ENCODE results near the gene TRPC1. TPM values are rescaled to one million over a fixed set of nuclear protein-coding genes. Genes with fewer than 3 reads are reported as not detected.
A peak's percentile ranks its signal among the peaks of the same experiment; 100 is the strongest.
"Not testable (repeated sequence)": the region's sequence is repeated elsewhere in the genome, so short reads cannot be mapped to it uniquely, and the experiment has no call there.

The TRPC1 gene
- 1 to 10 TPM; 5.6 to 9.4 TPM for total RNA-seq

DNA sequence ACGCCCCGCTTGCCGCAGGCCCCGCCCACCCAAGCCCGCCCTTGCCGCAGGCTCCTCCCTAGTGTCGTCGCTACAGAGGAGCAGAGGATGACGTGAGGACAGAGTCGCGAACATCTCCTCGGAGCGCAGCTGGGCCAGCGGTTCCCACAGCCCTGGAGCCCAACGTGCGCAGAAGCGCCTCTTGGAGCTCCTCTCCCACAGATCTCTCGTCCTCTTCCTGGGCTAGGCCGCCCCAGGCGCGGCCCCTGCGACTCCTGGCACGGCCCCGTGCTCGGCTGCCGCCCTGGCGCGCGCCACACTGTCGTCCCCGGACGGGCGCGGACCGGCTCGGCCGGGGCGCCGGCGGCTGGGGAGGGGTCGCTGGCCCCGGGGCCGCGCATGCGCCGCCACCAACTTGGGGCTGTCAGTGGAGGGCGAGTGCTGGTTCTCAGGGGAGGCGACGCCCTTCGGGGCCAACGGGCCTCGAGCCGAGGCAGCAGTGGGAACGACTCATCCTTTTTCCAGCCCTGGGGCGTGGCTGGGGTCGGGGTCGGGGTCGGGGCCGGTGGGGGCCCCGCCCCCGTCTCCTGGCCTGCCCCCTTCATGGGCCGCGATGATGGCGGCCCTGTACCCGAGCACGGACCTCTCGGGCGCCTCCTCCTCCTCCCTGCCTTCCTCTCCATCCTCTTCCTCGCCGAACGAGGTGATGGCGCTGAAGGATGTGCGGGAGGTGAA, at the start of gene TRPC1:
Gene TRPC1, plus strand, starts transcription at position 67 of the 714 bp plus-strand sequence. Its CDS starts 526 bp downstream, at position 593.
- peak within 1 kb of the TSS; percentile 90 to 93 for H3K4me3 Mint-ChIP-seq
- H3K27me3 Mint-ChIP-seq (ENCODE audit: low read depth): peaks cover 47% of the 10 kb centered on the region
- H3K36me3 Mint-ChIP-seq (ENCODE audit: insufficient read depth in 2 of 2): peaks cover 0 to 1% of the 10 kb centered on the region in 2 donors
- DNase-seq (peak; percentile 72 to 79), ATAC-seq (replicated peaks in 1 of 2) (peak; percentile 93 to 96)
- H3K4me1 Mint-ChIP-seq (ENCODE audit: low read depth): peaks cover 7% of the 10 kb centered on the region
- peak within 1 kb of the TSS; percentile 67 for H3K27ac Mint-ChIP-seq
- H3K9me3 Mint-ChIP-seq: peaks cover 0 to 2% of the 10 kb centered on the region in 2 donors

DNA sequence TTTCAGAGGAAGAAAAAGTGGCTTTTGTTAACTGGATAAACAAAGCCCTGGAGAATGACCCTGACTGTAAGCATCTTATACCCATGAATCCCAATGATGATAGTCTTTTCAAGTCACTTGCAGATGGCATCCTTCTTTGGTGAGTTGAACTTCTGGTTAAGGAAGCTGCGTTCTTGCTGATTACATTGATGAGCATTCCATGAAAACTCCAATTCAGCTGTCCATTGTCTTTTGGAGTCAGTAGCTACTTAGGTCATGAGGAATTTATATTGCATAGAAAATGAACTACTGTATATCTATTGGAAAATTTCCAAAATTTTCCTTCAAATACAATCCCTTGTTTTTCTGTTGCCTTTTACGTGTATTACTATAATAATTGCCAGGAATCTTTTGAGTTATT, 47.7 kb upstream of the TRPC1 start:
- ATAC-seq (replicated peaks in 1 of 2) (no peak), DNase-seq (no peak)
- Mint-ChIP-seq H3K4me3 (no peak overlapping the region), H3K9me3 (no peaks in the 10 kb centered on the region), H3K4me1 (ENCODE audit: low read depth) (no peaks in the 10 kb centered on the region), H3K36me3 (ENCODE audit: insufficient read depth in 2 of 2) (no peaks in the 10 kb centered on the region), H3K27me3 (ENCODE audit: low read depth) (no peaks in the 10 kb centered on the region), H3K27ac (no peak overlapping the region)

DNA sequence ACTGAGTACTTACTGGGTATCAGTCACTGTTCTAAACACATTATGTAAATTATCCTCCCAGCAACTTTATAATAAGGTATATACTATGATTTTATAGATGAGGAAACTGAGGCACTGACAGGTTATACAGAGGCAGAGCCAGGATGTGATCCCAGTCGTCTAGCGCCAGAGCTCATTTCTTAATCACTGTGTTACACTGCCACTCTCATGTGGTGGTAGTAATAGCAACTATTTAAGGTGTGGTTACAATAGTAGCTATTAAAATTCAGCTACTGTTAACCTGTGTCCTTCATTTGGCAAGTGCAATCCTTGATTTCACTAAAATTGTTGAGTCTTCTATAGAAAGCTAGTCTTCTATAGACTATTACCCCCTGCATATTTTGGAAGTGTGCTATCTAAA, 43.1 kb upstream of the TRPC1 start:
- no peak for ATAC-seq (replicated peaks in 1 of 2)
- no peaks in the 10 kb centered on the region for H3K4me1 Mint-ChIP-seq (ENCODE audit: low read depth)

DNA sequence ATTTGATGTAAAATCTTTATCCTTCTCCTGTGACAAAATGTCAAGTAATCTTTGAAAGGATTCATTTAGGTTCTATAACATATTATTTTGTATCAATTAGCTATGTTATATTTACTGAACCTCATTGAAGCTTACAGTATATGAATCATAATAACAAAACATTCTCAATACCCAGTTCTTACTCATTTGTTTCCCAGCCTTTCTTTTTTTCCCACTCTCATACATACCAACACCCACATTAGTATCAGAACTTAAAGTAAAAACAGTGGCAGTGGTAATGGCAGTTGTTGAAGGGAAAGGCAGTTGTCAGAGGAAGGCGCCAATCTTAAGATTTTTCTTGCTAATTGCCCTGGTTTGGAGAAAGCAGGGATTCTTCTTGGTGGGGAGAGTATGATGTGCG, 33.2 kb upstream of the TRPC1 start:
- ATAC-seq (replicated peaks in 1 of 2) (no peak), DNase-seq (no peak)
- Mint-ChIP-seq H3K27me3 (ENCODE audit: low read depth) (no peaks in the 10 kb centered on the region), H3K4me3 (no peak overlapping the region), H3K4me1 (ENCODE audit: low read depth) (no peaks in the 10 kb centered on the region), H3K9me3 (no peaks in the 10 kb centered on the region), H3K36me3 (ENCODE audit: insufficient read depth in 2 of 2) (no peaks in the 10 kb centered on the region), H3K27ac (no peak overlapping the region)

More for the DNA sequence above, 43.1 kb upstream of the TRPC1 start:
- no peak overlapping the region for H3K27ac Mint-ChIP-seq
- H3K9me3 Mint-ChIP-seq: no peaks in the 10 kb centered on the region
- H3K36me3 Mint-ChIP-seq (ENCODE audit: insufficient read depth in 2 of 2): no peaks in the 10 kb centered on the region
- H3K27me3 Mint-ChIP-seq (ENCODE audit: low read depth): no peaks in the 10 kb centered on the region
- no peak for DNase-seq
- H3K4me3 Mint-ChIP-seq: no peak overlapping the region

DNA sequence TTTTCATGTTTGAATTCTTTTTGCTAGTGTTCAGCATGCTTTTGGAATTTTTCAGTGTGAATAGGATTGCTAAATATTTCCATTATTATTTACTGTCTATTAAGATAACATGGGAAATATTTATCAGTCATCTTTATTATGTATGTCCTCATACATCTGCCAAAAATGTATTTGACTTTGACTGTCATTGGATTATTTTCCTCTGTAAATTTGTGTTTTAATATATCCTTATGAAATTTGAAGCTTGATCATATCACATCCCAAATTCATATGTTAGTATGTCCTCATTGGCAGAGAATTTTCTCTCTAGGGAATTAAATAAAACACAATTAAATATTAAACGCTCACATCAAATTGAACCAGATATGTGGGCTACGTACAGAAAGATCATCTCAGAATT, 32.3 kb upstream of the TRPC1 start:
- ATAC-seq (replicated peaks in 1 of 2) (no peak), DNase-seq (no peak)
- H3K27ac Mint-ChIP-seq: no peak overlapping the region

DNA sequence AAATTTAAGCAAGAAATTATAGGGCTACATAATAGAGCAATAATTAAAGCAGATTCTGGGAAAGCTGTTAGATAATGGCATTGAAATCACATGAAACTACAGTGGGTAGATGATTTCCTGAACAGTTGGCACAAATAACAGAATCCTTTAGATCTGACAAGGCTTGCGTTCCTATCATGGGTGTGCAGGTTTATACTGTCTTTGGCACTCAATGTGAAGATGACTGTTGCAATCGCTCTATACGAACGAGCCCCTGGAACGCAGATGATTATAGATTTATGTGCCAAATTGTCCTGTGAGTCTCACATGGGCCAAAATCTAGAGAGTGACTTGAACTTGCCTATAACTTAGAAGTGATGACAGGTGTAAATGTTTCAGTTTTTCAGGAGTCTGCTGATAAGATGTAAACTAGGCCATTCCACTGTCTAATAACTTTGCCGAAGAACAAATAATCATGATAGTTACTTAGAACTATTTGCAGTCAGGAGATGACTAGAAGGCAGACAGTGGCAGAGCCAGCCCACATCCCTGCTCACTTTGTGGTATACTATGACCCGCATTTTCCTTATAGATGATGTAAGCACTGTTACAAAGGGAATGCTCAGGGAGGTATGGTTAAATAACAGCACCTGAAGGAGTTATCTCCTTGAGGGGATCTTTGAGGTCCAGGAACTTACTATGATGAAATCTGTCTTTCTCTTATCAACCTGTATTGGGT, 30.5 kb upstream of the TRPC1 start:
- Mint-ChIP-seq H3K4me1 (ENCODE audit: low read depth) (no peaks in the 10 kb centered on the region), H3K4me3 (no peak overlapping the region), H3K9me3 (no peaks in the 10 kb centered on the region), H3K27ac (no peak overlapping the region), H3K27me3 (ENCODE audit: low read depth) (no peaks in the 10 kb centered on the region), H3K36me3 (ENCODE audit: insufficient read depth in 2 of 2) (no peaks in the 10 kb centered on the region)
- ATAC-seq (replicated peaks in 1 of 2) (no peak), DNase-seq (no peak)

More for the DNA sequence above, 32.3 kb upstream of the TRPC1 start:
- no peaks in the 10 kb centered on the region for H3K27me3 Mint-ChIP-seq (ENCODE audit: low read depth)
- no peaks in the 10 kb centered on the region for H3K36me3 Mint-ChIP-seq (ENCODE audit: insufficient read depth in 2 of 2)
- H3K9me3 Mint-ChIP-seq: no peaks in the 10 kb centered on the region
- no peak overlapping the region for H3K4me3 Mint-ChIP-seq
- H3K4me1 Mint-ChIP-seq (ENCODE audit: low read depth): no peaks in the 10 kb centered on the region

DNA sequence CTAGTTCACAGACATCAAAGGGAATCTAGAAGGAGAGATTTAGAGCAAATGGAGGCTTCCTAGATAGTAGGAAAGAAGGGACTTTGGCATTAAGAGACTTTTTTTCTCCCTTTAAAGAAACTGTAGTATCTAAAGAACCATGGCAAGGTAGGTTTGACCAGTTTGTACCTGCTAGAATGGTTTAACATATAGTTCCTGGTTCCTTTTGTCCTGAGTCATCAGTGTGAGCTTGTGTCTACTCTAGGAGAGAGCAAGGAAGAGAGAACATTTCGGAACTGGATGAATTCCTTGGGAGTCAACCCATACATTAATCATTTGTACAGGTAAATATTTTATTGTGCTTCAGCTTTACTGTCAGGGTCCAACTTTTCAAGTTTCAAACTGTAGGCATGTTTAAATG, 29.6 kb upstream of the TRPC1 start:
- Mint-ChIP-seq H3K36me3 (ENCODE audit: insufficient read depth in 2 of 2) (no peaks in the 10 kb centered on the region), H3K9me3 (no peaks in the 10 kb centered on the region), H3K27ac (no peak overlapping the region), H3K27me3 (ENCODE audit: low read depth) (no peaks in the 10 kb centered on the region), H3K4me3 (no peak overlapping the region), H3K4me1 (ENCODE audit: low read depth) (no peaks in the 10 kb centered on the region)
- DNase-seq: no peak
- ATAC-seq (replicated peaks in 1 of 2): no peak

DNA sequence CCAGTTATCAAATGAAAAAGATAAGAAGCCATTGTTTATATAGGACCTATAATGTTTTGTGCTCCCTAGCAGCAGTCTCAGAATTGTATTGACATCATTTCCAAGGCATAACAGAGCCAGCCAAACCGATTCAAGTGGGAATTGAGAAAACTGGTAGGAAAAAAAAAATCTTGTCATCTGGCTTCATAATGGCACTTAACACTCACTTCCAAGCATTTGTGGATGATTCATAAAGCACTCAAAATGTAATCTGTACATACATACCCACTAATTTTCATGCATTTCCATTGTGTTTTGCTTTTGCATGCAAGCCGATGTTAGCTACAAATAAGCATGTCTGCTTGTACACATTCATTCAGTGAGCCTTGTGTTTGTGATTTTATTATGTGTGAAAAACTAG, 18.6 kb upstream of the TRPC1 start:
- no peak overlapping the region for H3K4me3 Mint-ChIP-seq
- no peak overlapping the region for H3K27ac Mint-ChIP-seq
- peaks cover 8% of the 10 kb centered on the region for H3K4me1 Mint-ChIP-seq (ENCODE audit: low read depth)

DNA sequence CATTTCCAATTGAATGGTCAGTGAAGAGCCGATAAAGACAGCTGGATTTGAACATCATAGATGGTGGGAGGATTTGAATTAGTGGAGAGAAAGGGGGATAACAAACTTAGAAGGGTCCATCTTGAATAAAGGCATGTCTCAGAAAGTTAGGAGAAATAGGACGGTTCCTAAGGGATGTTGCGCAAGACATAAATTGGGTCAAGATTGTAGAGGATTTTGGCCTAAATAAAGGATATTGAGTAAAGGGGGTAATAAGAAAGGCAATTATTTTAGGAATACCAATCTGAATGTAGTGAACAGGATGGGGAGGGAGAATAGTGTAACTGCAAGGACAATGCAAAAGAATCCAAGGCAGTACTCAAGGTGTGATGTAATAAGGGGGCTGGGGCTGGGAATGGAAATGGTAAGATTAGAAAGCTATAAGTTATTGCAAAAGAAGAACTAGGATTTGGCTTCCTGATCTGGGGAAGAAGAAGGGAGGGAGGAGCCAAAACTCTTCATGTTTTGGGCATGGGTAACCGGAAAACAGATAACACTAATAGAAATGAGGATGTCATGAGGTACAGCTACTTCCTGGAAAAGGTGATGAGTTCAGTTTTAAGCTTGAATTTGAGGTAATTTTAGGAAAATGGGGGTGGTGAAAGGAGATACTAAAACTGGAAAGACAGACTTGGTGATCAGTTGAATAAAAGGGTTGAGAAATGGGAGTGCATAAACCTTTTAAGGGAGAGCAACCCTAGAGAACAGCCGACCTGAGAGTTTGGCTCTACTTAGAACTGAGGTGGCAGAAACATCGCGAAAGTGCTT, 17.3 kb upstream of the TRPC1 start:
- Mint-ChIP-seq H3K27ac (no peak overlapping the region), H3K9me3 (no peaks in the 10 kb centered on the region), H3K4me1 (ENCODE audit: low read depth) (peaks cover 8% of the 10 kb centered on the region), H3K36me3 (ENCODE audit: insufficient read depth in 2 of 2) (no peaks in the 10 kb centered on the region), H3K27me3 (ENCODE audit: low read depth) (no peaks in the 10 kb centered on the region), H3K4me3 (no peak overlapping the region)
- DNase-seq (no peak), ATAC-seq (replicated peaks in 1 of 2) (no peak)

More for the DNA sequence above, 18.6 kb upstream of the TRPC1 start:
- ATAC-seq (replicated peaks in 1 of 2) (no peak), DNase-seq (no peak)
- Mint-ChIP-seq H3K9me3 (no peaks in the 10 kb centered on the region), H3K27me3 (ENCODE audit: low read depth) (no peaks in the 10 kb centered on the region), H3K36me3 (ENCODE audit: insufficient read depth in 2 of 2) (no peaks in the 10 kb centered on the region)

DNA sequence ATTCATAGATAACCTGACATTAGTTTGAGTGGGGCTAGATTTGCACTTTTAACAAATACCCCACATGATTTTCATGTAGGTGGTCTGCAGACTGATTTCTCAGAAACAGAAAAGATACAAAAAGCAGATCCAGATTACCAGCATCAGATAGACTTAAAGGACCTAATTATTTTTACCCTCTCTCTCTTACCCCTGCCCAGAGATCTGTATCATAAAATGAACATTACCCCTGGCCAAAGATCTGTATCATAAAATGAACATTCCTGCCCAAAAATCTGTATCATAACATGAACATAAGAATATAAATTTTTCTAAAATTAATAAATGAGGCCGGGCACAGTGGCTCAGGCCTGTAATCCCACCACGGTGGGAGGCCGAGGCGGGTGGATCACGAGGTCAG, 14.6 kb upstream of the TRPC1 start:
- DNase-seq: no peak
- H3K4me1 Mint-ChIP-seq (ENCODE audit: low read depth): peaks cover 8% of the 10 kb centered on the region
- H3K36me3 Mint-ChIP-seq (ENCODE audit: insufficient read depth in 2 of 2): no peaks in the 10 kb centered on the region
- H3K9me3 Mint-ChIP-seq: no peaks in the 10 kb centered on the region
- ATAC-seq (replicated peaks in 1 of 2): no peak
- no peak overlapping the region for H3K4me3 Mint-ChIP-seq
- H3K27me3 Mint-ChIP-seq (ENCODE audit: low read depth): no peaks in the 10 kb centered on the region
- H3K27ac Mint-ChIP-seq: no peak overlapping the region

DNA sequence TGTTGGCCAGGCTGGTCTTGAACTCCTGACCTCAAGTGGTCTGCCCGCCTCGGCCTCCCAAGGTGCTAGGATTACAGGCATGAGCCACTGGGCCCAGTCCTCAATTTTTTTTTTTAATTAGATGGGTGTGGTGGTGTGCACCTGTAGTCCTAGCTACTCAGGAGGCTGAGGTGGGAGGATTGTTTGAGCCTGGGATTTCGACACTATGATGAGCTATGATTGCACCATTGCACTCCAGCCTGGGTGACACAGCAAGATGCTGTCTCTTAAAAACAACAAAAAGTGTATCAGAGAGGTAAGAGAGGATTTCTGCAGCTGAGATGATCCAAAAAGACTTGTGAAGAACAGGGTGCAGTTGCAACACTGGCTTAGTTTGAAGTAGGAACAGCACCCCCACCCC, 9.0 kb upstream of the TRPC1 start:
- not testable (repeated sequence) for H3K27ac Mint-ChIP-seq; H3K36me3 Mint-ChIP-seq (ENCODE audit: insufficient read depth in 2 of 2); H3K9me3 Mint-ChIP-seq; H3K4me1 Mint-ChIP-seq (ENCODE audit: low read depth); ATAC-seq (replicated peaks in 1 of 2); H3K4me3 Mint-ChIP-seq; DNase-seq
- H3K27me3 Mint-ChIP-seq (ENCODE audit: low read depth): peaks cover 12% of the 10 kb centered on the region

DNA sequence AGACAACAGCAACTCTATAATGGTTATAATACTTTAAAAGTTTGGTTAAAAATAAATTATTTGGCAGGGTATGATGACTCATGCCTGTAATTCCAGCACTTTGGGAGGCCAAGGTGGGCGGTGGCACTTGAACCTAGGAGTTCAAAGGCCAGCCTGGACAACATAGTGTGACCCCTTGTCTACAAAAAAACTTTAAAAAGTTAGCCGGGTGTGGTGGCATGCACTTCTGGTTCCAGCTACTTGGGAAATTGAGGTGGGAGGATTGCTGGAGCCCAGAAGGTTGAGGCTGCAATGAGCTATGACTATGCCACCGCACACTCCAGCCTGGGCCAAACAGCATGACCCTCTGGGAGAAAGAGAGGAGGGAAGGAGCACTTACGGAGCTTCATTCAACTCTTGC, 7.7 kb upstream of the TRPC1 start:
- Mint-ChIP-seq H3K4me3 (no peak overlapping the region), H3K27ac (no peak overlapping the region), H3K4me1 (ENCODE audit: low read depth) (no peaks in the 10 kb centered on the region), H3K27me3 (ENCODE audit: low read depth) (peaks cover 22% of the 10 kb centered on the region), H3K36me3 (ENCODE audit: insufficient read depth in 2 of 2) (no peaks in the 10 kb centered on the region), H3K9me3 (no peaks in the 10 kb centered on the region)
- DNase-seq (no peak), ATAC-seq (replicated peaks in 1 of 2) (no peak)

DNA sequence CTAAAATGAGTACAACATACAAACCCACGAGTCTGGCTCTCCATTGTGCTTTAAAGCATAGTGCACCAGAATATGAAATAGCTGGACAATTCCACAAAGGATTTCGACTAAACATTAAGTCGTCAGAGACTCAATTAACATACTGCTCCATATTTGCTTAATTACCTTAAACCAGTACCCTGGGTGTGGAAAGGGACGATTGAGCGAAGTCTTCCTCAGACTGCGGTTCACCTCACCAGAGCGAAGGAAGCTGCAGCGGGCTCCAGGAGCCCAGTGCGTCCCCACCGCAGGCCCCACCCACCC, 218 bp upstream of the TRPC1 start:
- H3K27me3 Mint-ChIP-seq (ENCODE audit: low read depth): peaks cover 47% of the 10 kb centered on the region
- peaks cover 0 to 2% of the 10 kb centered on the region in 2 donors for H3K9me3 Mint-ChIP-seq
- no peak overlapping the region for H3K27ac Mint-ChIP-seq
- peaks cover 7% of the 10 kb centered on the region for H3K4me1 Mint-ChIP-seq (ENCODE audit: low read depth)
- ATAC-seq (replicated peaks in 1 of 2): no peak
- peak in 1 of 2 donors; percentile 72 for DNase-seq
- H3K4me3 Mint-ChIP-seq: peak overlapping the region; percentile 65 to 81
- peaks cover 0 to 1% of the 10 kb centered on the region in 2 donors for H3K36me3 Mint-ChIP-seq (ENCODE audit: insufficient read depth in 2 of 2)
